OCI-LY7 (cell line): ENCODE measurements around the gene ACBD3. TPM values are rescaled to one million over a fixed set of nuclear protein-coding genes. Genes with fewer than 3 reads are reported as not detected.
A peak's percentile ranks its signal among the peaks of the same experiment; 100 is the strongest.

ENCODE experiments used
- BruUV-seq: library from RNA; stranded (reverse); fragments of 400-500 nt; replicated peaks from 2 replicates; lab custom pipeline; 2021; lab: Mats Ljungman, UMichigan
- CTCF ChIA-PET: fragments of 300-600 bp; sonication (Branson Sonifier 250); formaldehyde crosslinking; loops from one replicate; lab custom pipeline; 2022; ENCODE audit warnings: antibody characterized with exemption; ENCODE audit not compliant: unreplicated experiment; lab: Charles Lee
- POLR2A ChIA-PET: fragments of 300-600 bp; sonication (Branson Sonifier 250); formaldehyde crosslinking; loops from one replicate; lab custom pipeline; 2022; ENCODE audit warnings: antibody characterized with exemption; lab: Charles Lee
- DNase-seq: peaks from one replicate; pipeline ENCODE4 v3.0.0-alpha.2; 2015; ENCODE audit warnings: low spot score
- H2AFZ ChIP-seq: fragments of 200-600 bp; sonication (generic), shearing (Covaris generic); 2 replicates; pipeline ENCODE4 v1.6.1; 2014; ENCODE audit warnings: mild to moderate bottlenecking, antibody characterized with exemption, low read length, moderate library complexity
- H3K27ac ChIP-seq: fragments of 200-600 bp; sonication (generic); 2 replicates; pipeline ENCODE4 v1.5.1; 2014; ENCODE audit warnings: mixed run types, low read depth, mild to moderate bottlenecking, moderate library complexity, low read length, inconsistent platforms; ENCODE audit not compliant: poor library complexity, severe bottlenecking
- H3K36me3 ChIP-seq: fragments of 200-600 bp; sonication (generic); 2 replicates; pipeline ENCODE4 v1.6.1; 2014; ENCODE audit warnings: mild to moderate bottlenecking, antibody characterized with exemption, low read length, moderate library complexity, mixed read lengths; ENCODE audit not compliant: insufficient read depth
- H3K4me1 ChIP-seq: fragments of 200-600 bp; sonication (generic); 2 replicates; pipeline ENCODE4 v1.5.1; 2014; ENCODE audit warnings: mild to moderate bottlenecking, low read length; ENCODE audit not compliant: insufficient read depth, poor library complexity, severe bottlenecking
- H3K4me2 ChIP-seq: fragments of 200-600 bp; sonication (generic); 2 replicates; pipeline ENCODE4 v1.6.1; 2014; ENCODE audit warnings: mild to moderate bottlenecking, low read length
- H3K4me3 ChIP-seq: fragments of 200-600 bp; sonication (generic); 2 replicates; pipeline ENCODE4 v1.5.1; 2014; ENCODE audit warnings: mild to moderate bottlenecking, low read depth, low read length; ENCODE audit not compliant: poor library complexity, severe bottlenecking
- H3K79me2 ChIP-seq: fragments of 200-600 bp; sonication (generic); 2 replicates; pipeline ENCODE4 v1.6.1; 2016; ENCODE audit warnings: low read depth, mild to moderate bottlenecking, low read length, moderate library complexity, mixed read lengths; ENCODE audit not compliant: insufficient read depth
- H3K9me2 ChIP-seq: fragments of 200-600 bp; sonication (generic); 2 replicates; pipeline ENCODE4 v1.6.1; 2016; ENCODE audit warnings: mild to moderate bottlenecking, low read length, mixed read lengths; ENCODE audit not compliant: insufficient read depth
- H3K9me3 ChIP-seq: fragments of 200-600 bp; sonication (generic); 2 replicates; pipeline ENCODE4 v1.6.1; 2014; ENCODE audit warnings: mild to moderate bottlenecking, mixed run types, low read length, mixed read lengths
- H4K20me1 ChIP-seq: fragments of 200-600 bp; sonication (generic); 2 replicates; pipeline ENCODE4 v1.6.1; 2014; ENCODE audit warnings: mild to moderate bottlenecking, antibody characterized with exemption, low read length, moderate library complexity, mixed read lengths; ENCODE audit not compliant: insufficient read depth
- CTCF ChIP-seq: fragments of 200-600 bp; sonication (generic); conservative IDR thresholded peaks from 2 replicates; pipeline ENCODE4 v1.5.1; 2014; ENCODE audit warnings: mild to moderate bottlenecking, antibody characterized with exemption, low read length, moderate library complexity, mixed read lengths
- EZH2phosphoT487 ChIP-seq: fragments of 200-600 bp; sonication (generic); IDR thresholded peaks from 2 replicates; pipeline ENCODE4 v1.6.1; 2018; ENCODE audit warnings: low read depth, borderline replicate concordance, mild to moderate bottlenecking, mixed run types, antibody characterized with exemption, low read length, moderate library complexity, mixed read lengths
- intact Hi-C: fragments of 100-400 bp; cut with micrococcal nuclease; formaldehyde crosslinking; loops from one replicate; pipeline ENCODE4 v1.10.0; 2022; ENCODE audit not compliant: unreplicated experiment
- total RNA-seq, 2 experiments: library from RNA; depleted of rRNA in 1 of 2; stranded (reverse); fragments of >200 nt in 1 of 2; shearing (Covaris generic) in 1 of 2; gene quantifications; 2 replicates each; pipeline ENCODE4 v1.2.3, GENCODE V29; 2014 to 2022

The ACBD3 gene
- total RNA-seq, 2 experiments from 2014 or later = 30.3 to 51.7 TPM

- Histone ChIP-seq H3K4me1 (peaks cover 51% of the 10 kb centered on the region), H3K4me3 (peak overlapping the region; percentile 60), H3K9me3 (no peaks in the 10 kb centered on the region), H3K36me3 (peaks cover 49% of the 10 kb centered on the region), H2AFZ (peak overlapping the region; percentile 15; the same call in 1 of the 2 replicates), H3K9me2 (no peaks in the 10 kb centered on the region), H3K4me2 (peak overlapping the region; percentile 73), H3K27ac (peak overlapping the region; percentile 81), H4K20me1 (no peaks in the 10 kb centered on the region), H3K79me2 (peaks cover 13% of the 10 kb centered on the region; the same call in 1 of the 2 replicates)
- TF ChIP-seq CTCF = no peak
- TF ChIP-seq EZH2phosphoT487 = no peak
- POLR2A ChIA-PET = interaction anchor here (0.6 to 1.7 kb wide), 14 partner anchors 9 to 789 kb away, joined by 3 to 10 read pairs (median 4); partner anchors contain the start of gene MIXL1
- peak; percentile 93 for DNase-seq
- intact Hi-C loops = loop anchor here (2.0 kb wide), 1 partner anchor 76 kb away; the partner anchor contains the start of gene LIN9
- CTCF ChIA-PET = interaction anchor here (1.0 kb wide), 2 partner anchors 10 to 70 kb away, joined by 3 to 4 read pairs; partner anchors contain the start of gene MIXL1
- no TSS peak for BruUV-seq
Measured at GRCh38 chr1:226233293-226233692, 46.8 kb upstream of the ACBD3 start.

- Histone ChIP-seq H3K9me3 (no peaks in the 10 kb centered on the region), H4K20me1 (no peaks in the 10 kb centered on the region), H3K4me3 (no peak overlapping the region), H3K4me2 (peak overlapping the region; percentile 49), H2AFZ (no peak overlapping the region), H3K4me1 (peaks cover 25% of the 10 kb centered on the region), H3K27ac (peak overlapping the region; percentile 41), H3K9me2 (no peaks in the 10 kb centered on the region), H3K79me2 (peaks cover 6% of the 10 kb centered on the region; the same call in 1 of the 2 replicates), H3K36me3 (peaks cover 15% of the 10 kb centered on the region)
- ChIA-PET CTCF (interaction anchor here (1.4 kb wide), 1 partner anchor 26 kb away, joined by 3 read pairs; no protein-coding TSS in a partner anchor), POLR2A (interaction anchor here (0.6 to 2.4 kb wide), 7 partner anchors 14 to 324 kb away, joined by 3 to 9 read pairs (median 4); partner anchors contain the start of gene LIN9)
- DNase-seq = no peak
- no TSS peak for BruUV-seq
- TF ChIP-seq EZH2phosphoT487 (no peak), CTCF (no peak)
- intact Hi-C loops = no loop called here
Measured at GRCh38 chr1:226226601-226227000, 40.1 kb upstream of the ACBD3 start.

GRCh38 chr1:226223786-226224244 lies 37.3 kb upstream of the ACBD3 start:
- no peaks in the 10 kb centered on the region for H3K36me3 ChIP-seq
- no peaks in the 10 kb centered on the region for H3K9me2 ChIP-seq
- no peak overlapping the region for H3K27ac ChIP-seq
- peak overlapping the region; percentile 67 for H3K4me3 ChIP-seq
- intact Hi-C loops = loop anchor here (5.0 kb wide), 1 partner anchor 48 kb away; no protein-coding TSS in a partner anchor
- no peaks in the 10 kb centered on the region for H3K79me2 ChIP-seq
- TF ChIP-seq EZH2phosphoT487 (no peak), CTCF (peak; percentile 58)
- CTCF ChIA-PET = interaction anchor here (0.5 to 0.7 kb wide), 3 partner anchors 9 to 733 kb away, joined by 3 to 4 read pairs (median 4); no protein-coding TSS in a partner anchor
- peak overlapping the region; percentile 70 for H3K4me2 ChIP-seq
- no peaks in the 10 kb centered on the region for H3K9me3 ChIP-seq
- H3K4me1 ChIP-seq = peaks cover 29% of the 10 kb centered on the region
- peak overlapping the region; percentile 59 for H2AFZ ChIP-seq
- H4K20me1 ChIP-seq = no peaks in the 10 kb centered on the region
- peak; percentile 77 for DNase-seq
- BruUV-seq = no TSS peak
- POLR2A ChIA-PET = interaction anchor here (0.5 to 1.4 kb wide), 2 partner anchors 9 to 60 kb away, joined by 3 to 6 read pairs; no protein-coding TSS in a partner anchor
